Endothelial cell of umbilical vein (primary cell): ENCODE data around the gene AUH. TPM values are rescaled to one million over a fixed set of nuclear protein-coding genes. Genes with fewer than 3 reads are reported as not detected.

ENCODE experiments used
- BruUV-seq: library from RNA; stranded (reverse); fragments of 400-500 nt; replicated peaks from 2 replicates; lab custom pipeline; 2021; lab: Mats Ljungman, UMichigan
- CTCF ChIA-PET: fragments of 300-600, 350-600 bp; sonication (Branson Sonifier 250); formaldehyde crosslinking; loops from one replicate; lab custom pipeline; 2021; ENCODE audit warnings: antibody characterized with exemption, inconsistent platforms; lab: Charles Lee
- POLR2A ChIA-PET: fragments of 300-600, 350-600 bp; sonication (Branson Sonifier 250); formaldehyde crosslinking; loops from one replicate; lab custom pipeline; 2021; ENCODE audit warnings: antibody characterized with exemption, inconsistent platforms; lab: Charles Lee
- DNase-seq: peaks from one replicate; pipeline ENCODE4 v3.0.0-alpha.2; 2011; ENCODE audit warnings: low read depth, low spot score
- FAIRE-seq: peaks from 2 replicates; lab custom pipeline; 2011; peaks lifted over from hg19 to GRCh38; lab: Jason Lieb, UNC
- H2AFZ ChIP-seq: 2 replicates; pipeline ENCODE4 v1.6.0; 2012; ENCODE audit warnings: low read depth, low read length, control low read depth, inconsistent platforms
- H3K27ac ChIP-seq: 2 replicates; pipeline ENCODE4 v1.5.1; 2011; ENCODE audit warnings: low read depth, mild to moderate bottlenecking, control low read depth, low read length, moderate library complexity; ENCODE audit not compliant: insufficient read depth
- H3K27me3 ChIP-seq, 2 experiments: 2 replicates each; pipeline versions ENCODE4 v1.6.0 to v1.6.1; 2011; ENCODE audit warnings: low read length in 2 of 2, mixed read lengths in 1 of 2; ENCODE audit not compliant: control insufficient read depth in 2 of 2, insufficient read depth in 2 of 2
- H3K36me3 ChIP-seq, 2 experiments: 2 replicates in 1 of 2; 3 replicates in 1 of 2; pipeline ENCODE4 v1.5.1; 2011; ENCODE audit warnings: low read length in 2 of 2, mild to moderate bottlenecking in 1 of 2, moderate library complexity in 1 of 2; ENCODE audit not compliant: control insufficient read depth in 2 of 2, insufficient read depth in 2 of 2; ENCODE audit errors: extremely low read depth in 1 of 2
- H3K4me1 ChIP-seq: 3 replicates; pipeline ENCODE4 v1.5.1; 2011; ENCODE audit warnings: mild to moderate bottlenecking, low read length; ENCODE audit not compliant: control insufficient read depth, insufficient read depth; ENCODE audit errors: extremely low read depth
- H3K4me2 ChIP-seq: 2 replicates; pipeline ENCODE4 v1.6.1; 2011; ENCODE audit warnings: low read length, control low read depth, mixed read lengths; ENCODE audit not compliant: insufficient read depth
- H3K4me3 ChIP-seq, 3 experiments: fragments of 200-600 bp in 1 of 3; sonication (generic), shearing (Covaris generic) in 1 of 3; replicated peaks in 1 of 3; 2 replicates each; pipeline ENCODE4 v1.5.1; 2011 to 2016; ENCODE audit warnings: control low read depth in 3 of 3, low read length in 3 of 3, mild to moderate bottlenecking in 2 of 3, inconsistent platforms in 1 of 3, low read depth in 1 of 3, moderate library complexity in 1 of 3; ENCODE audit not compliant: insufficient read depth in 1 of 3
- H3K79me2 ChIP-seq: 2 replicates; pipeline ENCODE4 v1.6.0; 2012; ENCODE audit warnings: low read length, inconsistent platforms; ENCODE audit not compliant: control insufficient read depth, insufficient read depth
- H3K9ac ChIP-seq: replicated peaks from 2 replicates; pipeline ENCODE3; 2011; ENCODE audit warnings: low read length, control low read depth; ENCODE audit not compliant: insufficient read depth; ENCODE audit errors: extremely low read depth
- H3K9me1 ChIP-seq: replicated peaks from 3 replicates; pipeline ENCODE4 v1.6.0; 2011; ENCODE audit warnings: mild to moderate bottlenecking, low read length; ENCODE audit not compliant: control insufficient read depth, insufficient read depth; ENCODE audit errors: extremely low read depth
- H3K9me3 ChIP-seq: replicated peaks from 2 replicates; pipeline ENCODE4 v1.5.1; 2012; ENCODE audit warnings: low read length, inconsistent platforms; ENCODE audit not compliant: control insufficient read depth, insufficient read depth
- H4K20me1 ChIP-seq: replicated peaks from 2 replicates; pipeline ENCODE3; 2011; ENCODE audit warnings: mild to moderate bottlenecking, low read length; ENCODE audit not compliant: control insufficient read depth, insufficient read depth; ENCODE audit errors: extremely low read depth
- EZH2 ChIP-seq: IDR thresholded peaks from 2 replicates; pipeline ENCODE4 v1.6.1; 2012; ENCODE audit warnings: borderline replicate concordance, low read depth, mild to moderate bottlenecking, moderate library complexity, low read length, inconsistent platforms; ENCODE audit not compliant: severe bottlenecking
- GATA2 ChIP-seq: IDR thresholded peaks from 2 replicates; pipeline ENCODE4 v1.7.0; 2011; ENCODE audit warnings: low read depth, mild to moderate bottlenecking, moderate library complexity, mixed read lengths, low read length; ENCODE audit not compliant: insufficient read length, insufficient read depth
- JUN ChIP-seq: IDR thresholded peaks from 2 replicates; pipeline ENCODE4 v1.6.1; 2011; ENCODE audit warnings: borderline replicate concordance, low read depth; ENCODE audit not compliant: insufficient read length, insufficient read depth
- MAX ChIP-seq: IDR thresholded peaks from 2 replicates; pipeline ENCODE4 v1.6.1; 2011; ENCODE audit not compliant: insufficient read depth, insufficient read length
- MYC ChIP-seq: IDR thresholded peaks from one replicate; pipeline ENCODE4 v1.6.1; 2011; ENCODE audit warnings: mild to moderate bottlenecking, low read depth, low read length
- POLR2AphosphoS5 ChIP-seq: IDR thresholded peaks from 2 replicates; pipeline ENCODE4 v1.6.1; 2012; ENCODE audit warnings: low read depth, mild to moderate bottlenecking, control low read depth, low read length, moderate library complexity; ENCODE audit not compliant: insufficient read depth
- dilution Hi-C: fragments of 300-500 bp; cut with MboI; formaldehyde crosslinking; loops from one replicate; pipeline ENCODE4 v1.15.0; 2019; ENCODE audit warnings: low sequenced_read_pairs; ENCODE audit not compliant: extremely low pct_ligation_motif_present
- intact Hi-C: fragments of 100-400 bp; cut with micrococcal nuclease; formaldehyde crosslinking; loops from one replicate; pipeline ENCODE4 v1.10.0; 2022
- polyA plus RNA-seq, 4 experiments: library from polyadenylated mRNA; depleted of rRNA in 3 of 4; stranded (reverse) in 3 of 4; unstranded in 1 of 4; fragments of >200 nt; gene quantifications; 2 replicates each; pipeline versions ENCODE4 v1.2.1 to v1.2.3, GENCODE V29; 2011 to 2012; ENCODE audit warnings: missing spikeins in 1 of 4
- total RNA-seq: library from RNA; stranded (reverse); gene quantifications from 2 replicates; pipeline ENCODE4 v1.2.3, GENCODE V29; 2021

Gene AUH
- total and polyA plus RNA-seq, 2 donors (not counting 3 experiments of a cell fraction or from before 2014, with no cell fraction given): 2.3 to 9.2 TPM

- H3K79me2 ChIP-seq: no peaks in the 10 kb centered on the region
- no peak overlapping the region for H3K4me3 ChIP-seq
- H2AFZ ChIP-seq: peak overlapping the region; percentile 27
- H4K20me1 ChIP-seq: no peaks in the 10 kb centered on the region
- no peaks in the 10 kb centered on the region for H3K27me3 ChIP-seq
- H3K9ac ChIP-seq: no peak overlapping the region
- BruUV-seq: no TSS peak
- no peaks in the 10 kb centered on the region for H3K9me1 ChIP-seq
- intact Hi-C loops (no loop called here), dilution Hi-C loops (no loop called here)
- DNase-seq: peak; percentile 13
- CTCF ChIA-PET: interaction anchor here (1.1 kb wide), 1 partner anchor 180 kb away, joined by 3 read pairs; no protein-coding TSS in a partner anchor
- no peak overlapping the region for H3K27ac ChIP-seq
- peak; percentile 70 for FAIRE-seq
- no peak overlapping the region for H3K4me2 ChIP-seq
- TF ChIP-seq EZH2 (no peak), MYC (no peak), MAX (no peak), GATA2 (peak; percentile 45), POLR2AphosphoS5 (no peak)
- POLR2A ChIA-PET: no interaction called here
- no peaks in the 10 kb centered on the region for H3K9me3 ChIP-seq
- no peaks in the 10 kb centered on the region for H3K36me3 ChIP-seq
- peaks cover 3% of the 10 kb centered on the region for H3K4me1 ChIP-seq
These were observed 116.0 kb downstream of the AUH start for GRCh38 chr9:91245431-91246313.

- FAIRE-seq (no peak), DNase-seq (no peak)
- ChIA-PET CTCF (interaction anchor here (1.2 kb wide), 1 partner anchor 22 kb away, joined by 3 read pairs; no protein-coding TSS in a partner anchor), POLR2A (no interaction called here)
- TF ChIP-seq MYC: no peak
- no peak for TF ChIP-seq EZH2
- no peak for TF ChIP-seq JUN
- no peaks in the 10 kb centered on the region for H3K27me3 ChIP-seq
- H3K4me2 ChIP-seq: no peak overlapping the region
- H4K20me1 ChIP-seq: no peaks in the 10 kb centered on the region
- dilution Hi-C loops: no loop called here
- H3K4me3 ChIP-seq: no peak overlapping the region
- H2AFZ ChIP-seq: no peak overlapping the region
- H3K27ac ChIP-seq: no peak overlapping the region
- H3K36me3 ChIP-seq: no peaks in the 10 kb centered on the region
- no peak overlapping the region for H3K9ac ChIP-seq
- intact Hi-C loops: no loop called here
- H3K9me1 ChIP-seq: no peaks in the 10 kb centered on the region
- no peaks in the 10 kb centered on the region for H3K79me2 ChIP-seq
- H3K9me3 ChIP-seq: no peaks in the 10 kb centered on the region
- peaks cover 3% of the 10 kb centered on the region for H3K4me1 ChIP-seq
- no TSS peak for BruUV-seq
These were observed 118.7 kb downstream of the AUH start for GRCh38 chr9:91243029-91243428.
